Parathyroid adenoma (tissue), 2 donors: ENCODE data around the gene TSPAN19.

Experiments
- H2AFZ ChIP-seq: fragments of 300-600 bp; sonication (generic); one replicate; pipeline ENCODE4 v1.7.0; 2017; ENCODE audit warnings: antibody characterized with exemption, mild to moderate bottlenecking
- H3K27ac ChIP-seq: fragments of 300-600 bp; sonication (generic); one replicate; pipeline ENCODE4 v1.7.0; 2017
- H3K27me3 ChIP-seq: fragments of 300-600 bp; sonication (generic); one replicate; pipeline ENCODE4 v1.7.0; 2017; ENCODE audit warnings: low read length; ENCODE audit not compliant: control insufficient read depth, insufficient read depth
- H3K36me3 ChIP-seq: fragments of 300-600 bp; sonication (generic); one replicate; pipeline ENCODE4 v1.7.0; 2017; ENCODE audit warnings: low read length; ENCODE audit not compliant: control insufficient read depth, insufficient read depth
- H3K4me1 ChIP-seq: fragments of 300-600 bp; sonication (generic); one replicate; pipeline ENCODE4 v1.7.0; 2017; ENCODE audit warnings: control low read depth
- H3K4me2 ChIP-seq: fragments of 300-600 bp; sonication (generic); one replicate; pipeline ENCODE4 v1.7.0; 2017; ENCODE audit warnings: low read length
- H3K4me3 ChIP-seq: fragments of 300-600 bp; sonication (generic); one replicate; pipeline ENCODE4 v1.7.0; 2017; ENCODE audit warnings: low read depth, low read length
- H3K79me2 ChIP-seq: fragments of 300-600 bp; sonication (generic); one replicate; pipeline ENCODE4 v1.7.0; 2017; ENCODE audit warnings: control low read depth
- H3K9ac ChIP-seq: fragments of 300-600 bp; sonication (generic); one replicate; pipeline ENCODE4 v1.7.0; 2017; ENCODE audit warnings: mild to moderate bottlenecking
- H3K9me3 ChIP-seq: fragments of 300-600 bp; sonication (generic); one replicate; pipeline ENCODE4 v1.7.0; 2017; ENCODE audit warnings: low read length; ENCODE audit not compliant: control insufficient read depth
- TF ChIP-seq, protein P1 (sequence below): fragments of 300-600 bp; sonication (generic); IDR thresholded peaks from one replicate; pipeline ENCODE4 v1.7.0; 2017; ENCODE audit warnings: antibody characterized with exemption, mild to moderate bottlenecking
- donor health status: primary hyperparathyroidism.

Gene TSPAN19

DNA sequence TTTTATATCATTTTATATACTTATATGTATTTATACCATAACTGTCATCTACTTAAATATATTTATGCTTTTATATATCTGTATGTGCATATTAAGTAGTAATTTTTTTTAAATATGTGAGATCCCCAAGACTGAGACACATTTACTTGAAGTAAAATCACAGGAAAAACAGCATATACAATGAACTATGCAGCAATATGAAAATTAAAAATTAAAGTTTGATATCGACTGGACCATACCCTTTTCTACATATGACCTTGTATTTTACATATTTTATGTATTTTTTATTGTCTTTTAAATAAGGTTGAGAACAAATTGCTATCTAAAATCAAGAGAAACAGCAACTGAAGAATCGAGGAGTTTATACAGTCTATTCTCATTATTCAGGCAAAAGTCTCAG is 50.0 kb downstream of the TSPAN19 start:
- Histone ChIP-seq H3K27me3 (no peaks in the 10 kb centered on the region), H3K4me2 (no peak overlapping the region), H3K27ac (no peak overlapping the region), H3K36me3 (no peaks in the 10 kb centered on the region), H3K4me3 (no peak overlapping the region), H3K79me2 (no peaks in the 10 kb centered on the region), H3K9ac (no peak overlapping the region), H3K9me3 (no peaks in the 10 kb centered on the region), H2AFZ (no peak overlapping the region), H3K4me1 (no peaks in the 10 kb centered on the region)
- TF ChIP-seq, protein P1, sequence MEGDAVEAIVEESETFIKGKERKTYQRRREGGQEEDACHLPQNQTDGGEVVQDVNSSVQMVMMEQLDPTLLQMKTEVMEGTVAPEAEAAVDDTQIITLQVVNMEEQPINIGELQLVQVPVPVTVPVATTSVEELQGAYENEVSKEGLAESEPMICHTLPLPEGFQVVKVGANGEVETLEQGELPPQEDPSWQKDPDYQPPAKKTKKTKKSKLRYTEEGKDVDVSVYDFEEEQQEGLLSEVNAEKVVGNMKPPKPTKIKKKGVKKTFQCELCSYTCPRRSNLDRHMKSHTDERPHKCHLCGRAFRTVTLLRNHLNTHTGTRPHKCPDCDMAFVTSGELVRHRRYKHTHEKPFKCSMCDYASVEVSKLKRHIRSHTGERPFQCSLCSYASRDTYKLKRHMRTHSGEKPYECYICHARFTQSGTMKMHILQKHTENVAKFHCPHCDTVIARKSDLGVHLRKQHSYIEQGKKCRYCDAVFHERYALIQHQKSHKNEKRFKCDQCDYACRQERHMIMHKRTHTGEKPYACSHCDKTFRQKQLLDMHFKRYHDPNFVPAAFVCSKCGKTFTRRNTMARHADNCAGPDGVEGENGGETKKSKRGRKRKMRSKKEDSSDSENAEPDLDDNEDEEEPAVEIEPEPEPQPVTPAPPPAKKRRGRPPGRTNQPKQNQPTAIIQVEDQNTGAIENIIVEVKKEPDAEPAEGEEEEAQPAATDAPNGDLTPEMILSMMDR = no peak

DNA sequence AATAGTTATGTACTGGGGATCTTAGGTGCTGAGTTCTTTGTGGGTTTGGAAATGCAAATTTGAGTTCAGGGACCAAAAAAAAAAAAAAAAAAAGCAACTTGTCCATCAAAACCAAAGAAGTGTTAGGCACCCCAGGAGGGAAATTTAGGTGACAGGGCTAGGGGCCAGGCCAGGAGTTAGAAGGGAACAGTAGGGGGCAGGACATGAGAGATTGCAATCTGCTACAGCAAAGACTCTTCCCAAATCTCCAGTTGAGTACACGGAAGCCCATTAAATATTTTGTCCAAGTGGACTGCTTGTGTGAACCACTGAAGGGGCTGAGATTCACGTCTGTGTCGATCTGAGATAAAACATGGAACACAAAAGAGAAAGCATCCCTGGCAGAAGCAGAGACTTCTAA is 52.8 kb downstream of the TSPAN19 start:
- TF ChIP-seq, protein P1 = no peak
- no peak overlapping the region for H3K9ac ChIP-seq
- H3K4me3 ChIP-seq = no peak overlapping the region
- no peak overlapping the region for H2AFZ ChIP-seq
- H3K9me3 ChIP-seq = no peaks in the 10 kb centered on the region
- no peaks in the 10 kb centered on the region for H3K79me2 ChIP-seq
- no peaks in the 10 kb centered on the region for H3K36me3 ChIP-seq
- no peak overlapping the region for H3K27ac ChIP-seq
- no peaks in the 10 kb centered on the region for H3K27me3 ChIP-seq
- no peak overlapping the region for H3K4me2 ChIP-seq
- H3K4me1 ChIP-seq = no peaks in the 10 kb centered on the region

DNA sequence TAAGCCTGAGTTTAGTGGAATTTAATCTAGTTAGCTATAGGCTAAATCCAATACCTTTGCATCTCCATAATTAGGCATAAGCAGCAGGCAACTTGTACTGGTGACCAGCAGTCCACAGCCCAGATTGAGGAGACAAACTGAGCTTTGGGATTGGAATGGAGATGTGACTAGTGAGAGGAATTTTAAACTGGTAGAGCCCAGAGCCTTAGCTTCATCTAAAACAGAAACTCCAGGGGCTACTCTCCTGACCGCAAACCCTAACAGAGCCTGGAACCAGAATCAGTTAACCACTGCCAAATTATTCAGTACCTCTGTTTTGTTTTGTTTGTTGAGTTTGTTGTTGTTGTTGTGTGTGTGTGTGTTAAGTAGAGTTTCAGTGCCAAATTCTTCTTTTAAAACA is 53.2 kb downstream of the TSPAN19 start:
- no peak overlapping the region for H3K9ac ChIP-seq
- H3K4me3 ChIP-seq = no peak overlapping the region
- no peaks in the 10 kb centered on the region for H3K79me2 ChIP-seq
- H2AFZ ChIP-seq = no peak overlapping the region
- no peaks in the 10 kb centered on the region for H3K36me3 ChIP-seq
- no peaks in the 10 kb centered on the region for H3K4me1 ChIP-seq
- no peaks in the 10 kb centered on the region for H3K27me3 ChIP-seq
- H3K4me2 ChIP-seq = no peak overlapping the region
- no peak overlapping the region for H3K27ac ChIP-seq
- TF ChIP-seq, protein P1 = no peak
- H3K9me3 ChIP-seq = no peaks in the 10 kb centered on the region

DNA sequence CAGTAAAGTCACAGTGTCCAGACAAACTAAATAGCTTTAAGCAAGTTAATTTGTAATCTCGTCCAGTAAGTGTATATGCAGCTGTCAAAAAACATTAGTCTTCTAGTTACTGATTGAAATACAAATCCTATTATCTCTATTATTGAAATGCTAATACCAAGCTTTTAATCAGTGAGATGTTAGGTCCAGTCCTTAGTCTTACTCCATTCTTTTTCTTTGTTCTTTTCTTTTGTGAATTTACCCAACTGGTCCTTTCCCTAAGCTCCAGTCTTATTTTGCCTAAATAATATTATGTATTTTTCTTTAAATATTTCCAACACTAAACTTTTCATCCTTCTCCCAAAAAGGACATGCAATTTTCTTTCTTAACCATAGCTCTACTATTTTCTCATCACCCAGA is 57.2 kb downstream of the TSPAN19 start:
- no peak overlapping the region for H3K4me2 ChIP-seq

DNA sequence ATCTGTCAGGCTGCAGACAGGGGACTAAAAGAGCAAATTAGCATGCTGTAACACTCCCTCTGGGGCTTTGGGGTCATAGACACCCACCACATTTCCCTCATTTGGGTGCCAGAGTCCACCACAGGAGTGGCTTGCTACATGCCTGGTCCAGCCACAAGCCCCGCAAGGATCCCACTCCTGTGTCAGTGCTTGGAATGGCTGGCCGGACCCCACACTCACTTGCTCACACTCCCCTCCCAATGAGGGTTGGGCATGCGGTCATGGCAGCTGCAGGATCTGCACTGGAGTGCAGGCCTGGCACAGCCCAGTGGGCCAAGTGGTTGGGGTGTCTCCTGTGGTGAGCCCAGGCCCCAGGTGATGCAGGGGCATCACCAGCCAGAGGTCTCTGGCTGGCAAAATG is 59.9 kb downstream of the TSPAN19 start:
- Histone ChIP-seq H3K27ac (no peak overlapping the region), H3K36me3 (no peaks in the 10 kb centered on the region), H3K9me3 (no peaks in the 10 kb centered on the region), H2AFZ (no peak overlapping the region), H3K27me3 (no peaks in the 10 kb centered on the region), H3K4me3 (no peak overlapping the region), H3K4me2 (no peak overlapping the region), H3K79me2 (no peaks in the 10 kb centered on the region), H3K9ac (no peak overlapping the region), H3K4me1 (no peaks in the 10 kb centered on the region)
- TF ChIP-seq, protein P1 = no peak

More for the DNA sequence above, 57.2 kb downstream of the TSPAN19 start:
- TF ChIP-seq, protein P1 = no peak
- Histone ChIP-seq H3K36me3 (no peaks in the 10 kb centered on the region), H3K4me3 (no peak overlapping the region), H3K27ac (no peak overlapping the region), H3K9me3 (no peaks in the 10 kb centered on the region), H3K4me1 (no peaks in the 10 kb centered on the region), H2AFZ (no peak overlapping the region), H3K9ac (no peak overlapping the region), H3K27me3 (no peaks in the 10 kb centered on the region), H3K79me2 (no peaks in the 10 kb centered on the region)
